Right hindlimb (tissue), 1 donor: ENCODE results near the gene TWIST2.

Experiments used
- DNase-seq: peaks from one replicate; pipeline ENCODE4 v3.0.0-alpha.2; 2018

The TWIST2 gene

DNA sequence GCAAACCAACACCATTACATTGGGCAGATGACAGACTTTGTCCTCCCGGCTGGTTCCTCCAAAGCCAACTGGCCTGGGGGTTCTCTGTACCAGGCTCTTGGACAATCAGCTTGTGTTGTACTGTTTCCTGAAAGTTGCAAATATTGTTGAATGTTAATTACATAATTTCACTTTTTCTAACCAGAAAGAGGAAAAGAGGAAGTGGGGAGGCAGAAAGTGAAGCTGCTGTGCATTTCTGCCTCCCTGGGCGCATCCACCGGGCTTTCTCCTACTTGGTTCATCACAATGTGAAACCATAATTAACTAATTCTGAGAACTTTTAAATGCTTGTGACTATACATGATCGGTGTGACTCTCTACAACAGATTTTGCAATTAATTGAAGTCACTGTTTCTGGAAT is 10.1 kb downstream of the TWIST2 start:
- no peak for DNase-seq

DNA sequence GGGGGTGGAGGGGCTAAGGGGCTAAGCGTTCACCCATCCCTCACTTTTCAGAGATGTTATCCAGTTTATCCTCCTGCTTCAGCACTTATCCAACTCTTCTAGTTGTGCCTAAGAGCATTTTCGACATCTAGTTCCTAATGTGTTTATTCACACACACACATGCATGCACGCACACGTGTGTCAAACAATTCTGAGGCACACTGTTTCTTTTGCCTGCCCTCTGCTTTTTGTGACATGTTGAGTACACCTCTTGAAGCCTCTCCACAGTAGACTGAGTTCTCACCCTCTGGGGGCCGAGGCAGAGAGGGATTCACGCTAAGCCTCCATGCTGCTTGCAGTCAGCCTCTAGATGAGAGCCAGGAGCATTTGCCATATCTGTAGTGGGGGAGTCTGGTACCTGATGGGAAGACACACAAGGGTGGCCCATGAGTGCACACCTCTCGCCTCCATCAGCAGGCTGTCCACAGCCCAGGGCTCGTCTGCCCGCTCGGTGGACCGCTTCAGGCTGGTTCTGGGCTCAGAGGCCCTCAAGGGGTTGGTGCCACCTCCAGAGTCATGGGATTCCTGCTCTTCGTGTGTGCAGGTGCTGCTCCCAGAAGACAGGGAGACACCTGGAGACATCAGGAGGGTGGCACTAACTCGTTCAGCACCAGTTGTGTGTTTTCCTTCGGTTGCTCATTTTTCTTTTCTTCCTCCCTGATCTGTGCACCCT is 11.9 kb downstream of the TWIST2 start:
- DNase-seq, result no peak

DNA sequence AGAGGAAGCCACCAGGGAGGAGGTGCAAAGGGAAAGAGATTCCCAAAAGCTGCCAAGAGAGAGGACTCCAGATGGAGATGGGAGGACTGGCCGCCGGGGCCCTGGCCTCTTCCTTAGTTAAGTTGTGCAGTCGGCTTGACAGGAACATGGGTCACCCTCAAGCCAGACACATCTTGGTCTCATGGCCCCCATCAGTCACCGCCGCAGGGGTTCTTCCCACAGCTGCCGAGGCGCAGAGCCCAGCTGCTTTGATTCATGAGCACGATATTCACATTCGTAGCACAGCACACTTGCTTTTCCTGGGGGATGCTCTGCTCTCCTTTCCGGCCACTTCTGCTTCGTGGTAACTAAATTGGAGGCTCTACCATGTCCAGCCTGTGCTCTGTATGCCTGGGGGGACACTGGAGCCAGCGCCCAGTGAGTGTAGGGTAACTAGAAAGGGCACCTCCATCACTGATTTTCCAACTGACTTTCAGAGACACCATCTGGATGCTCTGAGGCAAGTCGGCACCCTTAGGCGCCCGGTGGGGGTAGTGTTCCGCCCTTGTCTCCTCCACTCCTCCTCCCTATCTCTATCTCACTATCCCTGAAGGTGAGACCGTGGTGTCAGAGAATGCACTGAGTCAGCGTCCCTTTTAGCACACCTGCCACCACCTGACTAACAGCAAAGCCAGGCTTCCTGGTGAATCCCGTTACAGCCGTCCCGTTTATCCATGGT is 13.3 kb downstream of the TWIST2 start:
- DNase-seq, result no peak

DNA sequence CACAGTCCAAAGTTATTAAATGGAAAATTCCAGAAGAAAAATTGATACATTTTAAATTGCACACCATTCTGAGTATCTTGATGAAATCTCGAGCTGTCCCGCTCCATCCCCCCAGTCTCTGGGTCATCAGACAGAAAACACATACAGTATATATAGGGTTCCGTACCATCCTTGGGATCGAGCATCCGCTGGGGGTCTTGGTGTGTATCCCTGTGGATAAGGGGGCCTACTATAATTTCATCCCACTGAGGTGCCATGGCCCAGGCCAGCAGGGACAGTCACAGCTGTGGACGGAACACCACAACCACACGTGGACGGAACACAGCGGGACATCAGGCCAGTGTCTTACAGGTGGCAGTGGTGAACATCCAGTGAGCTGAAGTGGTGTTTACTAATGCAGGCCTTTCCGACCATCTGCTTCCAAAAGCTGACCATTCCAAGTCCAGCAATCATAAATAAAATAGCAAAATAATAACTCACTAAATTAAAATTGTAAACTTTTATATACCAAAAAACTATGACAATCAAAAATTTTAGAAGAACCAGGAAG is 14.0 kb downstream of the TWIST2 start:
- no peak for DNase-seq

GRCh38 chr2:238862701-238863100 is 14.8 kb downstream of the TWIST2 start:
- DNase-seq, result no peak

DNA sequence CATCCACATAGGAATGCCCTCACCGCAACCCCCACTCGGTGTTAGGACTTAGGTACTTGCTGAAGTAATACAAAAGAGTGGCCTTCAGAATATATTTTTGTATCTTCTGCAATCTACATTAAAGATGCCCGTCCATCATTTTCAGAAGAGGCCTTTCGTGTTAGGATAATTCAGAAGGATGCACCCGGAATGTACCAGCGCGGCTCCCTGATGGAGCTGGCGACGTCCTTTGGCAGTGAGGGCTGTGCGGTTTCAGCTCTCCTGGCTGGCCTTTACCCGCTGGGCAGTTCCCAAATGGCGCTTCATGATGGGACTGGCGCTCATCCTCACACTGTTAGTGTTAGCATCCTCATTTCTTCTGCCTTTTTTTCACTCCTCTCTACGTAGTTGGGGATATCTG is 15.3 kb downstream of the TWIST2 start:
- no peak for DNase-seq

DNA sequence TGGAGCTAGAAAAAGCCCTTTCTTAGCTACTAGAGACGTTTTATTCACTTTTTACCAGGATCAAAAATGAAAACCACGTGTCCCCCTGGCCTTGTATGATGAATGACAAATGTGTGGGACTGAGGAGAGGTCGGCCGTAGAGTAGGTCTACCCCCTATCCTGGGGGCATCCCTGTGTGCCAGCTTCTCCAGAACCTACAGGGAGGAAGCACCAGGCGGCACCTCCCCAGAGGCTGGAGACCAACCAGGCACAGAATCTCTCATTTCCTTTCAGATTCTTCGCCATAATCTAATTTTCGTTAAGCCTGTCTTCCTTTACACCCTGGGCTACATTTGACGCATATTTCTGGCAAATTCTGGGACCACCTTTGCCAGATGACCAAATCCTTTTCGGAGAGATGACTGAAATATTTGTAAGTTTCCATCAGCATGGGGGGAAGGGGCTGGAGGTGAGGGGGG is 15.9 kb downstream of the TWIST2 start:
- no peak for DNase-seq

- peak; percentile 93 for DNase-seq
Measured at GRCh38 chr2:238864207-238865014, 16.5 kb downstream of the TWIST2 start.

- DNase-seq, result no peak
Measured at GRCh38 chr2:238865015-238865719, 17.3 kb downstream of the TWIST2 start.

GRCh38 chr2:238865744-238866355 is 18.0 kb downstream of the TWIST2 start:
- no peak for DNase-seq

- DNase-seq, result no peak
Measured at GRCh38 chr2:238866656-238867277, 18.9 kb downstream of the TWIST2 start.

- no peak for DNase-seq
Measured at GRCh38 chr2:238868067-238868524, 20.2 kb downstream of the TWIST2 start.

GRCh38 chr2:238868616-238869292 is 20.9 kb downstream of the TWIST2 start:
- no peak for DNase-seq

- DNase-seq, result no peak
Measured at GRCh38 chr2:238869293-238870124, 21.6 kb downstream of the TWIST2 start.

- DNase-seq, result no peak
Measured at GRCh38 chr2:238870261-238870660, 22.4 kb downstream of the TWIST2 start.

GRCh38 chr2:238872026-238872425 is 24.1 kb downstream of the TWIST2 start:
- no peak for DNase-seq

DNA sequence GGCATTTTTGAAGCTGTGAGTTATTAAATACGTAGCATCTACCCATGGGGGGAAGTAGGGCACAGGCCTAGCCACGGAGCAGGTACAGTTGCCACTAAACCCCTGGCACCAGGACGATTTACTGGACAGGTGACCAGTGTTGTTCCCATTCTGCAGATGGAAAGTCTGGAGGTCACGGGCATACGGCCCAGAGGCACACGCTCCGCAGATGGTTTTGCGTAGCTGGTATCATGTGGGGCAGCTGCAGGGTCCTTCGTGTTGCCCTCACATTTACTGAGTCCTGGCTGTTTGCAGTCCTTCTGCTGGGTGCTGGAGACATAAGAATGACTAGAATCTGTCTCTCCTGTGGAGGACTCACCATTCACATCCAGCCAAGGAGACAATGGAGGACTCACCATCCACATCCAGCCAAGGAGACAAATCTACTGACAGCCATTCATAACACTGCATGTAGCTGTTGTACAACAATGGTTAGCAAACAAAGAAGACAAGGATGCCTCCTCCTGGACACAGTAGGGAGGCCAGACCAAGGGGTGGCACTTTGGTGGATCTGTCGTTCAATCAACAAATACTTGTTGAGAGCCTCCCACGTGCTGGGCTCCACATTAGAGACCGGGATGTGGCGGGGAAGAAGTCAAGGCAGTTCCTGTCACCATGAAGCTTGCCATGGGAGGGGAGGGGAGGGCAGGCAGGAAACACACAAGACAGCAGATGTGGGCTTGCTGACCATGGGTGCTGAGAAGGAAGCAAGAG is 24.9 kb downstream of the TWIST2 start:
- no peak for DNase-seq

DNA sequence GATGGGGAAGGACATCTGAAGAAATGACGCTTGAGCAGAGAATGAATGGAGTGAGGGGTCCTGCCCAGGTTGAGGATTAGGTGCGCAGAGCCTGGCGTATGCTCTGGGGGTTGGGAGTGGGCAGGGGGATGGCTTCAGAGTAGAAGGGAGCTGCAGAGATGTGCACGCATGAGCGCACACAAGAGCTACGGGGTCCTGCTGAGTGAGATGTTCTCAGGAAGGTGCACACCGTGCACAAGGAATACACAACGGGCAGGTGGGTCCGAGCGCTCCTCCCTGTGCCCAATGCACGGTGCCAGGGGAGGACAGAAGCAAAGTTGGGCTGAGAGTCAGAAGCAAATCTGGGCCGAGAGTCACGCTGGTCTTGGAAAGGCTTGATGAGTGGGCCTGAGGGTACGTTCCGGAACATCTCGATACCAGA is 25.5 kb downstream of the TWIST2 start:
- no peak for DNase-seq

GRCh38 chr2:238873841-238874240 is 26.0 kb downstream of the TWIST2 start:
- no peak for DNase-seq
